Upper lobe of right lung (tissue), 1 donor: ENCODE data around the gene CECR2. TPM values are rescaled to one million over a fixed set of nuclear protein-coding genes. Genes with fewer than 3 reads are reported as not detected.

ENCODE experiments used
- ATAC-seq: fragments of 200-7000 bp; cut with Tn5 transposase; one replicate; pipeline ENCODE4 v1.9.1; 2020; ENCODE audit warnings: mild to moderate bottlenecking, moderate library complexity
- DNase-seq: peaks from one replicate; pipeline ENCODE4 v3.0.0-alpha.2; 2020
- H3K27ac ChIP-seq: fragments of 200-600 bp; one replicate; pipeline ENCODE4 v1.8.0; 2022
- H3K27me3 ChIP-seq: fragments of 200-600 bp; one replicate; pipeline ENCODE4 v1.8.0; 2022; ENCODE audit warnings: mild to moderate bottlenecking
- H3K36me3 ChIP-seq: fragments of 200-600 bp; one replicate; pipeline ENCODE4 v1.8.0; 2022
- H3K4me1 ChIP-seq: fragments of 200-600 bp; one replicate; pipeline ENCODE4 v1.8.0; 2022
- H3K4me3 ChIP-seq: fragments of 200-600 bp; one replicate; pipeline ENCODE4 v1.8.0; 2022; ENCODE audit warnings: mild to moderate bottlenecking
- H3K9me3 ChIP-seq: fragments of 200-600 bp; one replicate; pipeline ENCODE4 v1.8.0; 2022
- intact Hi-C: fragments of 100-400 bp; cut with DNase I; formaldehyde crosslinking; loops from one replicate; pipeline ENCODE4 v1.11.0; 2022
- total RNA-seq: library from RNA; stranded (reverse); fragmentation: NEBNext Ultra II Directional; extraction: Animal tissue kit (Norgen Biotek cat#: 25700); gene quantifications from one replicate; pipeline ENCODE4 v1.2.1, GENCODE V29; 2021
- TF ChIP-seq, protein P1 (sequence below): fragments of 200-600 bp; IDR thresholded peaks from one replicate; pipeline ENCODE4 v1.8.0; 2022; ENCODE audit warnings: antibody characterized with exemption
- donor health status: DM: no; HTN: yes; CAD: no; lungs with severe emphysema.

Gene CECR2
- total RNA-seq, 1 donor from 2014 or later: 7.2 TPM

DNA sequence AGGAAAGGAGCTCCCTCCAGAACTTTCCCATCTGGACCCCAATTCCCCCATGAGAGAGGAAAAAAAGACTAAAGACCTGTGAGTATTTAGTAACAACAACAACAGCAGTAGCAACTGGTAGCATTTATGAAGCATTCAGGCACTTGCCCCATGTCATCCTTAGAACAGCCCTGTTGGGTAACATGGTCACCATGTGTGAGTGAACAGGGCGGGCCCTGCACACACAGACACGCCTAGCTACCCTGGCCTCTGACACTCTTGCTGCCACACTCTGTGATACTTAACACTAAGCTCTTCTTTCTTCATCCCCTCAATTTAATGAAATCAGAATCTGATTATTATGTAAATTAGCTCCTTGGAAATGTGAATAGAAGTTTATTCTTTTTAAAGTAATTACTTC, 167.9 kb downstream of the CECR2 start:
- H3K9me3 ChIP-seq: no peaks in the 10 kb centered on the region
- no peaks in the 10 kb centered on the region for H3K27me3 ChIP-seq
- H3K4me3 ChIP-seq: no peak overlapping the region
- TF ChIP-seq, protein P1, sequence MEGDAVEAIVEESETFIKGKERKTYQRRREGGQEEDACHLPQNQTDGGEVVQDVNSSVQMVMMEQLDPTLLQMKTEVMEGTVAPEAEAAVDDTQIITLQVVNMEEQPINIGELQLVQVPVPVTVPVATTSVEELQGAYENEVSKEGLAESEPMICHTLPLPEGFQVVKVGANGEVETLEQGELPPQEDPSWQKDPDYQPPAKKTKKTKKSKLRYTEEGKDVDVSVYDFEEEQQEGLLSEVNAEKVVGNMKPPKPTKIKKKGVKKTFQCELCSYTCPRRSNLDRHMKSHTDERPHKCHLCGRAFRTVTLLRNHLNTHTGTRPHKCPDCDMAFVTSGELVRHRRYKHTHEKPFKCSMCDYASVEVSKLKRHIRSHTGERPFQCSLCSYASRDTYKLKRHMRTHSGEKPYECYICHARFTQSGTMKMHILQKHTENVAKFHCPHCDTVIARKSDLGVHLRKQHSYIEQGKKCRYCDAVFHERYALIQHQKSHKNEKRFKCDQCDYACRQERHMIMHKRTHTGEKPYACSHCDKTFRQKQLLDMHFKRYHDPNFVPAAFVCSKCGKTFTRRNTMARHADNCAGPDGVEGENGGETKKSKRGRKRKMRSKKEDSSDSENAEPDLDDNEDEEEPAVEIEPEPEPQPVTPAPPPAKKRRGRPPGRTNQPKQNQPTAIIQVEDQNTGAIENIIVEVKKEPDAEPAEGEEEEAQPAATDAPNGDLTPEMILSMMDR: no peak
- intact Hi-C loops: no loop called here
- ATAC-seq: peak; percentile 54
- H3K27ac ChIP-seq: no peak overlapping the region
- peaks cover 9% of the 10 kb centered on the region for H3K36me3 ChIP-seq
- H3K4me1 ChIP-seq: peaks cover 4% of the 10 kb centered on the region
- DNase-seq: no peak

DNA sequence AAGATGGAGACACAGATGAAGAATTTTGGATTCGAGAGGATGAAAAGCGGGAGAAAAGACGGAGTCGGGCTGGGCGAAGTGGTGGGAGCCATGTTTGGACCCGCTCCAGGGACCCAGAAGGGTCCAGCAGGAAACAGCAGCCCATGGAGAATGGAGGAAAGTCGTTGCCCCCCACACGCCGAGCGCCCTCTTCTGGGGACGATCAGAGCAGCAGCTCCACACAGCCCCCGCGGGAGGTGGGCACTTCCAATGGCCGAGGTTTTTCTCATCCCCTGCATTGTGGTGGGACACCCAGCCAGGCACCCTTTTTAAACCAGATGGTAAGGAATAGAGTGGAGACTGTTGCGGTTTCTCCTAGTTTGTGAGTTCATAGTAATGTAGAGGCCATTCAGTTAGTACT, 171.2 kb downstream of the CECR2 start:
- no peaks in the 10 kb centered on the region for H3K27me3 ChIP-seq
- intact Hi-C loops: no loop called here
- peaks cover 23% of the 10 kb centered on the region for H3K36me3 ChIP-seq
- peaks cover 4% of the 10 kb centered on the region for H3K4me1 ChIP-seq
- no peak for ATAC-seq
- no peak for DNase-seq
- no peak overlapping the region for H3K27ac ChIP-seq
- H3K9me3 ChIP-seq: no peaks in the 10 kb centered on the region
- TF ChIP-seq, protein P1: peak; percentile 9
- H3K4me3 ChIP-seq: no peak overlapping the region

DNA sequence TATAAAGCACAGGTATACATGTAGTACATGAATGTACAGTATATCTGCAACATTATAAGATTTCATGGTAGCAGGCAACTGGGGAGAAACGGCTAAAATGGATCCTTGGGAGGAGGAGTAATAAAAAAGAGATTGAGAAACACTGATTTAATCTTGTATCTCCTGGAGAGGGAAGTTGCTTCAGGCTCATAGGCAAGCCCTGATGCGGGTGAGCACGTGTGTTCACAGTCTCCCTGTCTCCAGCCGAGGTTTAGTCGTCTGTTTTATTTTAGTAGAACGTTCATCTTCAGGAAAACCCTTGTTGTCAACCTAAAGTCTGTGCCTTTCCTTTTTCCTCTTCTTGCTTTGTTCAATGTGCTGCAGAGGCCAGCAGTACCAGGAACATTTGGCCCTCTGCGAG, 172.2 kb downstream of the CECR2 start:
- no peak for DNase-seq
- ATAC-seq: no peak
- H3K27me3 ChIP-seq: no peaks in the 10 kb centered on the region
- H3K36me3 ChIP-seq: peaks cover 23% of the 10 kb centered on the region
- intact Hi-C loops: no loop called here
- no peaks in the 10 kb centered on the region for H3K9me3 ChIP-seq
- no peak overlapping the region for H3K4me3 ChIP-seq
- TF ChIP-seq, protein P1: no peak
- H3K27ac ChIP-seq: no peak overlapping the region
- no peaks in the 10 kb centered on the region for H3K4me1 ChIP-seq

DNA sequence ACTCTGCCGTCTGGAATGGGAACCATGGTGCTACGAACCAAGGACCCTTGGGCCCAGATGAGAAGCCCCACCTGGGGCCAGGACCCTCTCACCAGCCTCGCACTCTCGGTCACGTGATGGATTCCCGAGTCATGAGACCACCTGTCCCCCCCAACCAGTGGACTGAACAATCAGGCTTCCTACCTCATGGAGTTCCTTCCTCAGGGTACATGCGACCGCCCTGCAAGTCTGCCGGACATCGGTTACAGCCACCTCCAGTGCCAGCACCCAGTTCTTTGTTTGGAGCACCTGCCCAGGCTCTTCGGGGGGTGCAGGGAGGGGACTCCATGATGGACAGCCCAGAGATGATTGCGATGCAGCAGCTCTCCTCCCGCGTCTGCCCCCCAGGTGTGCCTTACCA, 173.2 kb downstream of the CECR2 start:
- Histone ChIP-seq H3K4me1 (no peaks in the 10 kb centered on the region), H3K9me3 (no peaks in the 10 kb centered on the region), H3K4me3 (no peak overlapping the region), H3K27ac (no peak overlapping the region), H3K36me3 (peaks cover 23% of the 10 kb centered on the region), H3K27me3 (no peaks in the 10 kb centered on the region)
- intact Hi-C loops: no loop called here
- TF ChIP-seq, protein P1: no peak
- no peak for DNase-seq
- ATAC-seq: no peak

DNA sequence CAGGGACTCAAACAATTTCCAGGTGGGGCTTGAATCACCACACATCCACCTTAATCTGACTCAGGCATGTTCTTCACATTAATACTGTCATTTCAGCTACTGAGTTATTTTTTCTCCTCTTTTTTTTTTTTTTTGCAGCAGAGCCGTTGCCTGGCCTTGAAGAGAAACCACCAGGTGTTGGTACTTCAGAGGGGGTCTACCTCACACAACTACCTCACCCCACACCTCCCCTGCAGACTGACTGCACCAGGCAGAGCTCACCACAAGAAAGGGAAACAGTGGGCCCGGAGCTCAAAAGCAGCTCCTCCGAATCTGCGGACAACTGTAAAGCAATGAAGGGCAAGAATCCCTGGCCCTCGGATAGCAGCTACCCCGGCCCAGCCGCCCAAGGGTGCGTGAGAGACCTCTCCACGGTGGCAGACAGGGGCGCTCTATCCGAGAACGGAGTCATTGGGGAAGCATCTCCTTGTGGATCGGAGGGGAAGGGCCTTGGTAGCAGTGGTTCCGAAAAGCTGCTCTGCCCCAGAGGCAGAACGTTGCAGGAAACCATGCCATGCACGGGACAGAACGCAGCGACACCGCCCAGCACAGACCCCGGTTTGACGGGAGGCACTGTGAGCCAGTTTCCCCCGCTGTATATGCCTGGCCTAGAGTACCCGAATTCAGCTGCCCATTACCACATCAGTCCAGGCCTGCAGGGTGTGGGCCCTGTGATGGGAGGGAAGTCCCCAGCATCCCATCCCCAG, 178.9 kb downstream of the CECR2 start:
- H3K27me3 ChIP-seq: no peaks in the 10 kb centered on the region
- intact Hi-C loops: no loop called here
- ATAC-seq (no peak), DNase-seq (no peak)
- no peaks in the 10 kb centered on the region for H3K4me1 ChIP-seq
- H3K36me3 ChIP-seq: peaks cover 13% of the 10 kb centered on the region
- TF ChIP-seq, protein P1: no peak
- H3K9me3 ChIP-seq: no peaks in the 10 kb centered on the region
- H3K4me3 ChIP-seq: no peak overlapping the region
- no peak overlapping the region for H3K27ac ChIP-seq

DNA sequence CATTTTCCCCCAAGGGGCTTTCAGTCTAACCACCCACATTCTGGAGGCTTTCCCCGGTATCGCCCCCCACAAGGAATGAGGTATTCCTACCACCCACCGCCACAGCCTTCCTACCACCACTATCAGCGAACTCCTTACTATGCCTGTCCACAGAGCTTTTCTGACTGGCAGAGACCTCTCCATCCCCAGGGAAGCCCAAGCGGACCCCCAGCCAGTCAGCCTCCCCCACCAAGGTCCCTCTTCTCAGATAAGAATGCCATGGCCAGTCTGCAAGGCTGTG, 179.4 kb downstream of the CECR2 start:
- no peaks in the 10 kb centered on the region for H3K9me3 ChIP-seq
- TF ChIP-seq, protein P1: no peak
- no peak overlapping the region for H3K27ac ChIP-seq
- H3K27me3 ChIP-seq: no peaks in the 10 kb centered on the region
- no peaks in the 10 kb centered on the region for H3K4me1 ChIP-seq
- no peak for DNase-seq
- H3K36me3 ChIP-seq: peaks cover 13% of the 10 kb centered on the region
- no peak overlapping the region for H3K4me3 ChIP-seq
- intact Hi-C loops: no loop called here
- no peak for ATAC-seq
